Smooth muscle cell (in vitro differentiated cells): ENCODE measurements around the gene BRAF. TPM values are rescaled to one million over a fixed set of nuclear protein-coding genes. Genes with fewer than 3 reads are reported as not detected.

ENCODE experiments used
- DNase-seq: peaks from one replicate; lab custom pipeline; 2025; ENCODE audit not compliant: unreplicated experiment; lab: John Stamatoyannopoulos, UW
- H2AFZ ChIP-seq: fragments of 200-600 bp; sonication (generic); 2 replicates; pipeline ENCODE4 v1.6.0; 2016; ENCODE audit warnings: antibody characterized with exemption, low read depth, mild to moderate bottlenecking
- H3F3A ChIP-seq: fragments of 200-600 bp; sonication (generic); 2 replicates; pipeline ENCODE4 v1.6.0; 2017; ENCODE audit warnings: antibody characterized with exemption, low read depth
- H3K27ac ChIP-seq: fragments of 200-600 bp; sonication (generic); 2 replicates; pipeline ENCODE4 v1.5.1; 2016; ENCODE audit warnings: low read depth, mild to moderate bottlenecking
- H3K27me3 ChIP-seq: fragments of 200-600 bp; sonication (generic); 2 replicates; pipeline ENCODE4 v1.6.1; 2016; ENCODE audit warnings: low read depth, mild to moderate bottlenecking
- H3K36me3 ChIP-seq: fragments of 200-600 bp; sonication (generic); 2 replicates; pipeline ENCODE4 v1.5.1; 2016; ENCODE audit warnings: low read depth
- H3K4me1 ChIP-seq: fragments of 200-600 bp; sonication (generic); 2 replicates; pipeline ENCODE4 v1.5.1; 2016; ENCODE audit warnings: low read depth
- H3K4me2 ChIP-seq: fragments of 200-600 bp; sonication (generic); 2 replicates; pipeline ENCODE4 v1.6.0; 2016; ENCODE audit warnings: mild to moderate bottlenecking
- H3K4me3 ChIP-seq: fragments of 200-600 bp; sonication (generic); 2 replicates; pipeline ENCODE4 v1.5.1; 2016; ENCODE audit warnings: mild to moderate bottlenecking
- H3K79me2 ChIP-seq: fragments of 200-600 bp; sonication (generic); 2 replicates; pipeline ENCODE4 v1.6.0; 2016; ENCODE audit warnings: low read depth, mild to moderate bottlenecking
- H3K9ac ChIP-seq: fragments of 200-600 bp; sonication (generic); 2 replicates; pipeline ENCODE4 v1.6.0; 2016; ENCODE audit warnings: low read depth
- H3K9me3 ChIP-seq: fragments of 200-600 bp; sonication (generic); replicated peaks from 2 replicates; pipeline ENCODE4 v1.5.1; 2016; ENCODE audit warnings: low read depth
- H4K20me1 ChIP-seq: fragments of 200-600 bp; sonication (generic); 2 replicates; pipeline ENCODE4 v1.6.0; 2016; ENCODE audit warnings: low read depth
- WGBS: methylation state at CpG from one replicate; pipeline ENCODE4 v1.1.7; 2016; ENCODE audit warnings: low lambda C conversion rate; 5-methylcytosine and 5-hydroxymethylcytosine counted together
- polyA plus RNA-seq: library from polyadenylated mRNA; unstranded; fragments of >200 nt; fragmentation: Nextera tagmentation; extraction: Ambion mirVana; gene quantifications from 2 replicates; pipeline ENCODE4 v1.2.1, GENCODE V29; 2016
- total RNA-seq: library from RNA; depleted of rRNA; stranded (reverse); fragments of >200 nt; gene quantifications from 2 replicates; pipeline ENCODE4 v1.2.3, GENCODE V29; 2014
- TF ChIP-seq, protein P1 (sequence below): fragments of 200-600 bp; sonication (generic); IDR thresholded peaks from 2 replicates; pipeline ENCODE4 v1.5.1; 2017; ENCODE audit warnings: borderline replicate concordance, mild to moderate bottlenecking, antibody characterized with exemption; ENCODE audit not compliant: insufficient read depth, poor library complexity, severe bottlenecking

The BRAF gene
- total and polyA plus RNA-seq, 2 experiments from 2014 or later: 6.5 to 28.9 TPM

DNA sequence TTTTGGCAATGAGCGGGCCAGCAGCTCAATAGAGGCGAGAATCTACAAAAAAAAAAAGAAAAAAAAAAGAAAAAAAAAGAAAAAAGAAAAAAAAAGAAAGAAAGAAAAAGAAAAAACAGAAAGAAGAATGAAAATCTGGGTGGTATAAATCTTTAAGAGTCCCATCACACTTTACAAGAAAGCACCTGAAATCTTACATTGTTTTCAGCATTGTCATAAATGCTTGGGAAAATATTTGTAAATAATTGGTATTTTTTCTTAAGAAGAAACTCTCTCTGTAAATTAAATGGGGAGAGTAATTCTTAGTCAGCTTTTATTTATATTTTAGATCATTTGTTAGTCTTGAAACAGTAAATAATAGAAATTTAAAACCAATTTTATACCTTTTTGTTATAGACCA, 190.0 kb downstream of the BRAF start:
- Histone ChIP-seq H3K36me3 (peaks cover 3% of the 10 kb centered on the region), H3K4me2 (no peak overlapping the region), H3K27me3 (no peaks in the 10 kb centered on the region), H3K79me2 (no peaks in the 10 kb centered on the region), H3K4me3 (no peak overlapping the region), H3K4me1 (no peaks in the 10 kb centered on the region), H2AFZ (no peak overlapping the region), H3K9me3 (no peaks in the 10 kb centered on the region), H3K27ac (no peak overlapping the region), H3F3A (no peaks in the 10 kb centered on the region), H3K9ac (no peak overlapping the region), H4K20me1 (no peaks in the 10 kb centered on the region)
- TF ChIP-seq, protein P1, sequence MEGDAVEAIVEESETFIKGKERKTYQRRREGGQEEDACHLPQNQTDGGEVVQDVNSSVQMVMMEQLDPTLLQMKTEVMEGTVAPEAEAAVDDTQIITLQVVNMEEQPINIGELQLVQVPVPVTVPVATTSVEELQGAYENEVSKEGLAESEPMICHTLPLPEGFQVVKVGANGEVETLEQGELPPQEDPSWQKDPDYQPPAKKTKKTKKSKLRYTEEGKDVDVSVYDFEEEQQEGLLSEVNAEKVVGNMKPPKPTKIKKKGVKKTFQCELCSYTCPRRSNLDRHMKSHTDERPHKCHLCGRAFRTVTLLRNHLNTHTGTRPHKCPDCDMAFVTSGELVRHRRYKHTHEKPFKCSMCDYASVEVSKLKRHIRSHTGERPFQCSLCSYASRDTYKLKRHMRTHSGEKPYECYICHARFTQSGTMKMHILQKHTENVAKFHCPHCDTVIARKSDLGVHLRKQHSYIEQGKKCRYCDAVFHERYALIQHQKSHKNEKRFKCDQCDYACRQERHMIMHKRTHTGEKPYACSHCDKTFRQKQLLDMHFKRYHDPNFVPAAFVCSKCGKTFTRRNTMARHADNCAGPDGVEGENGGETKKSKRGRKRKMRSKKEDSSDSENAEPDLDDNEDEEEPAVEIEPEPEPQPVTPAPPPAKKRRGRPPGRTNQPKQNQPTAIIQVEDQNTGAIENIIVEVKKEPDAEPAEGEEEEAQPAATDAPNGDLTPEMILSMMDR: no peak
- no peak for DNase-seq
- 95% methylated on average over 2 of the region's 2 CpGs for WGBS

DNA sequence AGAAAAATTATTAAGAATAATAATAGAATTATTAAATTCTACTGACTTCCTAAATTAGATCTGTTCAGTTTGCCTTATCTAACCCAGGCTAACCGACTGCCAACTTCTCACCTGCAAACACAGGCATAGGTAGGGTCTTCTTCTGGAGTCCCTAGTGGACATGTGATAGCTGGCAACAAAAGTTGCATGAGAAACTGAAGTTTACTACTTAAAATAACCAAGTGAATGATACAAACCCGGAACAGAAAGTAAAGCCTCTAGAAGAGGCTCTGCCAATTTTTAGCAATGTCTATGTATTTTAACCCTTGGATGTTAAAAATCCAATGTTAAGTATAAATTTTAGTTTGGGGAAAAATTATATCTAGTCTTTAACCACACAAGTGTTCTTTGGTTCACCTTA, 190.6 kb downstream of the BRAF start:
- Histone ChIP-seq H3K36me3 (no peaks in the 10 kb centered on the region), H3K4me2 (no peak overlapping the region), H3K9me3 (no peaks in the 10 kb centered on the region), H3K4me3 (no peak overlapping the region), H3K9ac (no peak overlapping the region), H4K20me1 (no peaks in the 10 kb centered on the region), H3K27me3 (no peaks in the 10 kb centered on the region), H2AFZ (no peak overlapping the region), H3K79me2 (no peaks in the 10 kb centered on the region), H3K4me1 (no peaks in the 10 kb centered on the region), H3F3A (no peaks in the 10 kb centered on the region), H3K27ac (no peak overlapping the region)
- DNase-seq: no peak
- TF ChIP-seq, protein P1: no peak
- WGBS: 96% methylated on average over 2 of the region's 2 CpGs

DNA sequence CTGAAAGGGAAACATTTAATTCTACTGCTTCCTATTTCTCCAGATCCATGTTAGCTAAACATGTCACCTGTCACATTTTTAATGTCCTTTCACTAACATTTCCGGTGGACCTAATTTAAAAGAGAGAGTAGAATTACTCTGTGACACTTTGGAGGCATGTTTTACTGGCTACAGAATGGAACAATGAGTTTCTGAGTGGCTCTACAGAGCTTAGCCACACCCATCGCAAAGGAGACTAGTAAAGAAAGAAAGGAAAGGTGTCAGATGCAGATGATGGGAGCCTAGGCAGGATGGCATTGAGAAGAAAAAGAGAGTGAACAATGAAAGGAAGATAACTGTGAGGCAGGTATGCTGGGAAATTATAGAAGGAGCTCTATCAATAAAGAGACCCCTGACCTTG, 192.3 kb downstream of the BRAF start:
- Histone ChIP-seq H3K79me2 (no peaks in the 10 kb centered on the region), H3K9me3 (no peaks in the 10 kb centered on the region), H3F3A (no peaks in the 10 kb centered on the region), H3K4me1 (peaks cover 6% of the 10 kb centered on the region), H3K4me3 (no peak overlapping the region), H2AFZ (no peak overlapping the region), H3K36me3 (no peaks in the 10 kb centered on the region), H3K9ac (no peak overlapping the region), H3K4me2 (no peak overlapping the region), H4K20me1 (no peaks in the 10 kb centered on the region), H3K27ac (no peak overlapping the region), H3K27me3 (no peaks in the 10 kb centered on the region)
- 86% methylated on average over 2 of the region's 2 CpGs for WGBS
- DNase-seq: no peak
- TF ChIP-seq, protein P1: no peak

GRCh38 chr7:140726281-140726680, 198.4 kb downstream of the BRAF start:
- H2AFZ ChIP-seq: no peak overlapping the region
- H3K4me3 ChIP-seq: no peak overlapping the region
- H3K79me2 ChIP-seq: no peaks in the 10 kb centered on the region
- no peak overlapping the region for H3K9ac ChIP-seq
- peaks cover 6% of the 10 kb centered on the region for H3K4me1 ChIP-seq
- no peak for DNase-seq
- H3F3A ChIP-seq: no peaks in the 10 kb centered on the region
- no peaks in the 10 kb centered on the region for H4K20me1 ChIP-seq
- no peaks in the 10 kb centered on the region for H3K9me3 ChIP-seq
- TF ChIP-seq, protein P1: peak; percentile 17
- H3K4me2 ChIP-seq: no peak overlapping the region
- WGBS: 71% methylated on average over 2 of the region's 2 CpGs
- H3K27ac ChIP-seq: no peak overlapping the region
- no peaks in the 10 kb centered on the region for H3K36me3 ChIP-seq
- no peaks in the 10 kb centered on the region for H3K27me3 ChIP-seq
